Spleen (tissue), 7 donors: ENCODE measurements around the gene SHOC2.

ENCODE experiments used
- CTCF ChIP-seq, 11 experiments: fragments of 200-600 bp in 7 of 11; fragments of 450-650 bp in 4 of 11; sonication (generic) in 4 of 11; IDR thresholded peaks in 8 of 11; conservative IDR thresholded peaks in 3 of 11; 1 replicate in 7 of 11; 2 replicates in 4 of 11; pipeline versions ENCODE4 v1.4.0 to v1.8.0; 2016 to 2021; ENCODE audit warnings: antibody characterized with exemption in 11 of 11, inconsistent platforms in 4 of 11, mild to moderate bottlenecking in 1 of 11
- POLR2A ChIP-seq, 3 donors: fragments of 450-650 bp; IDR thresholded peaks; one replicate each; pipeline ENCODE4 v1.5.1; 2017; ENCODE audit warnings: antibody characterized with exemption in 3 of 3, mild to moderate bottlenecking in 1 of 3
- donor health status: DM: no; HTN: no; CAD: no; lungs with moderate emphysema.
- donor health status: DM: no; HTN: no; CAD: no.
- donor health status: DM: no; HTN: no; CAD: no.

GRCh38 chr10:110994406-110995086, 75.1 kb downstream of the SHOC2 start:
- TF ChIP-seq POLR2A (IDR thresholded peaks at IDR 0.05) (no peak), CTCF (IDR thresholded peaks at IDR 0.05 in 8 of 11, conservative IDR thresholded peaks at IDR 0.05 in 3 of 11) (no peak)
